K562 (cell line): ENCODE measurements around the gene TSEN34. TPM values are rescaled to one million over a fixed set of nuclear protein-coding genes. Genes with fewer than 3 reads are reported as not detected.

Source experiments
- GABPB2 ChIP-seq: fragments of 250-450 bp; sonication (Bioruptor Pico); conservative IDR thresholded peaks from 2 replicates; pipeline ENCODE4 v1.5.1; 2021; ENCODE audit warnings: mild to moderate bottlenecking
- IRF2 ChIP-seq: sonication (generic); formaldehyde crosslinking; IDR thresholded peaks from 2 replicates; pipeline ENCODE4 v1.8.1; 2022; ENCODE audit warnings: mild to moderate bottlenecking, missing genetic modification reagents
- SMARCA5 ChIP-seq: fragments of 450-650 bp; IDR thresholded peaks from 2 replicates; pipeline ENCODE4 v1.6.1; 2016
- SMARCB1 ChIP-seq: IDR thresholded peaks from 2 replicates; pipeline ENCODE4 v1.6.1; 2011; ENCODE audit warnings: improper control_type of control experiment, low read depth; ENCODE audit not compliant: insufficient read length
- SMC3 ChIP-seq: conservative IDR thresholded peaks from 2 replicates; pipeline ENCODE4 v1.6.1; 2011; ENCODE audit warnings: low read depth, low read length, improper control_type of control experiment; ENCODE audit not compliant: insufficient read depth
- SREBF1 ChIP-seq: fragments of 150-350 bp; IDR thresholded peaks from 2 replicates; pipeline ENCODE4 v1.6.1; 2014; ENCODE audit warnings: antibody characterized with exemption, low read depth, low read length, borderline replicate concordance
- TEAD1 ChIP-seq, 2 experiments: fragments of 450-650 bp in 1 of 2; sonication (generic) in 1 of 2; formaldehyde crosslinking; IDR thresholded peaks; 2 replicates each; pipeline versions ENCODE4 v1.4.0 to v1.8.0; 2020 to 2022; ENCODE audit warnings: mild to moderate bottlenecking in 2 of 2, missing genetic modification reagents in 1 of 2
- WHSC1 ChIP-seq: IDR thresholded peaks from one replicate; pipeline ENCODE4 v1.6.1; 2012; ENCODE audit warnings: low read length, control low read depth, inconsistent platforms
- ZNF124 ChIP-seq: sonication (generic); formaldehyde crosslinking; IDR thresholded peaks from 2 replicates; pipeline ENCODE4 v1.8.1; 2022; ENCODE audit warnings: missing genetic modification reagents
- polyA plus RNA-seq, 8 experiments: library from polyadenylated mRNA; depleted of rRNA in 4 of 8; stranded (reverse) in 5 of 8; unstranded in 3 of 8; fragments of >200 nt; fragmentation: Nextera tagmentation in 2 of 8; fragmentation: Illumina TruSeq in 1 of 8; extraction: Ambion mirVana in 2 of 8; extraction: Trizol in 1 of 8; gene quantifications; 2 replicates each; pipeline versions ENCODE4 v1.2.1 to v1.2.3, GENCODE V29; 2011 to 2014; ENCODE audit warnings: inconsistent platforms in 1 of 8, missing spikeins in 1 of 8
- total RNA-seq, 7 experiments: library from RNA; depleted of rRNA in 6 of 7; stranded (reverse); fragments of >200 nt in 6 of 7; fragmentation: Illumina TruSeq in 2 of 7; extraction: Trizol in 2 of 7; gene quantifications; 2 replicates each; pipeline versions ENCODE4 v1.2.1 to v1.2.3, GENCODE V29; 2011 to 2021; ENCODE audit warnings: low replicate concordance in 1 of 7
- TF ChIP-seq, protein P1 (sequence below): fragments of 200-600 bp; sonication (generic); IDR thresholded peaks from one replicate; pipeline ENCODE4 v1.6.1; 2012; ENCODE audit warnings: mild to moderate bottlenecking, low read depth, low read length, inconsistent platforms
- TF ChIP-seq, protein P2 (sequence below), 2 experiments: fragments of 450-650 bp in 1 of 2; sonication (generic) in 1 of 2; formaldehyde crosslinking; conservative IDR thresholded peaks; 2 replicates each; pipeline versions ENCODE4 v1.4.0 to v1.8.1; 2020 to 2022; ENCODE audit warnings: mild to moderate bottlenecking in 1 of 2, missing genetic modification reagents in 1 of 2
- TF ChIP-seq, protein P3 (sequence below): sonication (generic); formaldehyde crosslinking; IDR thresholded peaks from 2 replicates; pipeline ENCODE4 v1.8.0; 2022; ENCODE audit warnings: missing genetic modification reagents, mild to moderate bottlenecking, moderate library complexity, borderline replicate concordance
- TF ChIP-seq, protein P4 (sequence below): fragments of 250-450 bp; sonication (Bioruptor Pico); IDR thresholded peaks from 2 replicates; pipeline ENCODE4 v1.5.0; 2021

Gene TSEN34
- total and polyA plus RNA-seq, 9 of the 15 experiments (the other 6 are each of a cell fraction or from before 2014, with no cell fraction given) = 3.1 to 57.6 (median 29.5) TPM

DNA sequence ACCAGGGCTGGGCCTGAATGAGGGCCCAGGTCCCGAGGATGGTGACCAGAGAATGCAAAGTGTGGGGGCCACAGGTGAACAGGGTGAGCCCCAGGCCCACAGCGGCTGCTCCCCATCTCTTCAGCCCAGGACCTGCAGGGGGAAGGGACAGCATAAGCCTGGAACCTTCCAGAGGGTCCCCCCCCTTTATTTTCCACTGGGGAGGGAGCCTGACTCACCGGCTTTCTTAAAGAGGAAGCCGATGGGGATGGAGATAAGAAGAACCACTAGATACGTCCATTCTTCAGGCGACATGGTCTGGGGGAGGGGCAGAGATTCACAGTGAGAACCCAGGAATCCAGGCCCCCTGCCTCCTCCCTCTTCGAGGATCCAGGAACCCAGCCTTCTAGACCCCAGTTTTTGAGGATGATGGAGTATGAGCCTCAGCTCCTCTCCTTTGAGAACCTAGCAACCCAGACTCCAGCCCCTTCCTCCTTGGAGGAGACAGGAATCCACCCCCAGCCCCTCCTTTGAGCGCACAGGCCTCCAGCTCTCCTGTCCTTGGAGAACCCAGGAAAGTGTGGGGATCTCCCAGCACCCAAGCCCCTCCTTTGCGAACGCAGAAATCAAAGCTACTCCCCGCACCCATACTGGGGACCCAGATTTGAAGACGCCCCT lies 2.8 kb upstream of the TSEN34 start (continued):
- TF ChIP-seq, protein P1, sequence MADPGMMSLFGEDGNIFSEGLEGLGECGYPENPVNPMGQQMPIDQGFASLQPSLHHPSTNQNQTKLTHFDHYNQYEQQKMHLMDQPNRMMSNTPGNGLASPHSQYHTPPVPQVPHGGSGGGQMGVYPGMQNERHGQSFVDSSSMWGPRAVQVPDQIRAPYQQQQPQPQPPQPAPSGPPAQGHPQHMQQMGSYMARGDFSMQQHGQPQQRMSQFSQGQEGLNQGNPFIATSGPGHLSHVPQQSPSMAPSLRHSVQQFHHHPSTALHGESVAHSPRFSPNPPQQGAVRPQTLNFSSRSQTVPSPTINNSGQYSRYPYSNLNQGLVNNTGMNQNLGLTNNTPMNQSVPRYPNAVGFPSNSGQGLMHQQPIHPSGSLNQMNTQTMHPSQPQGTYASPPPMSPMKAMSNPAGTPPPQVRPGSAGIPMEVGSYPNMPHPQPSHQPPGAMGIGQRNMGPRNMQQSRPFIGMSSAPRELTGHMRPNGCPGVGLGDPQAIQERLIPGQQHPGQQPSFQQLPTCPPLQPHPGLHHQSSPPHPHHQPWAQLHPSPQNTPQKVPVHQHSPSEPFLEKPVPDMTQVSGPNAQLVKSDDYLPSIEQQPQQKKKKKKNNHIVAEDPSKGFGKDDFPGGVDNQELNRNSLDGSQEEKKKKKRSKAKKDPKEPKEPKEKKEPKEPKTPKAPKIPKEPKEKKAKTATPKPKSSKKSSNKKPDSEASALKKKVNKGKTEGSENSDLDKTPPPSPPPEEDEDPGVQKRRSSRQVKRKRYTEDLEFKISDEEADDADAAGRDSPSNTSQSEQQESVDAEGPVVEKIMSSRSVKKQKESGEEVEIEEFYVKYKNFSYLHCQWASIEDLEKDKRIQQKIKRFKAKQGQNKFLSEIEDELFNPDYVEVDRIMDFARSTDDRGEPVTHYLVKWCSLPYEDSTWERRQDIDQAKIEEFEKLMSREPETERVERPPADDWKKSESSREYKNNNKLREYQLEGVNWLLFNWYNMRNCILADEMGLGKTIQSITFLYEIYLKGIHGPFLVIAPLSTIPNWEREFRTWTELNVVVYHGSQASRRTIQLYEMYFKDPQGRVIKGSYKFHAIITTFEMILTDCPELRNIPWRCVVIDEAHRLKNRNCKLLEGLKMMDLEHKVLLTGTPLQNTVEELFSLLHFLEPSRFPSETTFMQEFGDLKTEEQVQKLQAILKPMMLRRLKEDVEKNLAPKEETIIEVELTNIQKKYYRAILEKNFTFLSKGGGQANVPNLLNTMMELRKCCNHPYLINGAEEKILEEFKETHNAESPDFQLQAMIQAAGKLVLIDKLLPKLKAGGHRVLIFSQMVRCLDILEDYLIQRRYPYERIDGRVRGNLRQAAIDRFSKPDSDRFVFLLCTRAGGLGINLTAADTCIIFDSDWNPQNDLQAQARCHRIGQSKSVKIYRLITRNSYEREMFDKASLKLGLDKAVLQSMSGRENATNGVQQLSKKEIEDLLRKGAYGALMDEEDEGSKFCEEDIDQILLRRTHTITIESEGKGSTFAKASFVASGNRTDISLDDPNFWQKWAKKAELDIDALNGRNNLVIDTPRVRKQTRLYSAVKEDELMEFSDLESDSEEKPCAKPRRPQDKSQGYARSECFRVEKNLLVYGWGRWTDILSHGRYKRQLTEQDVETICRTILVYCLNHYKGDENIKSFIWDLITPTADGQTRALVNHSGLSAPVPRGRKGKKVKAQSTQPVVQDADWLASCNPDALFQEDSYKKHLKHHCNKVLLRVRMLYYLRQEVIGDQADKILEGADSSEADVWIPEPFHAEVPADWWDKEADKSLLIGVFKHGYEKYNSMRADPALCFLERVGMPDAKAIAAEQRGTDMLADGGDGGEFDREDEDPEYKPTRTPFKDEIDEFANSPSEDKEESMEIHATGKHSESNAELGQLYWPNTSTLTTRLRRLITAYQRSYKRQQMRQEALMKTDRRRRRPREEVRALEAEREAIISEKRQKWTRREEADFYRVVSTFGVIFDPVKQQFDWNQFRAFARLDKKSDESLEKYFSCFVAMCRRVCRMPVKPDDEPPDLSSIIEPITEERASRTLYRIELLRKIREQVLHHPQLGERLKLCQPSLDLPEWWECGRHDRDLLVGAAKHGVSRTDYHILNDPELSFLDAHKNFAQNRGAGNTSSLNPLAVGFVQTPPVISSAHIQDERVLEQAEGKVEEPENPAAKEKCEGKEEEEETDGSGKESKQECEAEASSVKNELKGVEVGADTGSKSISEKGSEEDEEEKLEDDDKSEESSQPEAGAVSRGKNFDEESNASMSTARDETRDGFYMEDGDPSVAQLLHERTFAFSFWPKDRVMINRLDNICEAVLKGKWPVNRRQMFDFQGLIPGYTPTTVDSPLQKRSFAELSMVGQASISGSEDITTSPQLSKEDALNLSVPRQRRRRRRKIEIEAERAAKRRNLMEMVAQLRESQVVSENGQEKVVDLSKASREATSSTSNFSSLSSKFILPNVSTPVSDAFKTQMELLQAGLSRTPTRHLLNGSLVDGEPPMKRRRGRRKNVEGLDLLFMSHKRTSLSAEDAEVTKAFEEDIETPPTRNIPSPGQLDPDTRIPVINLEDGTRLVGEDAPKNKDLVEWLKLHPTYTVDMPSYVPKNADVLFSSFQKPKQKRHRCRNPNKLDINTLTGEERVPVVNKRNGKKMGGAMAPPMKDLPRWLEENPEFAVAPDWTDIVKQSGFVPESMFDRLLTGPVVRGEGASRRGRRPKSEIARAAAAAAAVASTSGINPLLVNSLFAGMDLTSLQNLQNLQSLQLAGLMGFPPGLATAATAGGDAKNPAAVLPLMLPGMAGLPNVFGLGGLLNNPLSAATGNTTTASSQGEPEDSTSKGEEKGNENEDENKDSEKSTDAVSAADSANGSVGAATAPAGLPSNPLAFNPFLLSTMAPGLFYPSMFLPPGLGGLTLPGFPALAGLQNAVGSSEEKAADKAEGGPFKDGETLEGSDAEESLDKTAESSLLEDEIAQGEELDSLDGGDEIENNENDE = no peak
- TF ChIP-seq SREBF1 = no peak
- no peak for TF ChIP-seq SMARCB1
- TF ChIP-seq, protein P2, sequence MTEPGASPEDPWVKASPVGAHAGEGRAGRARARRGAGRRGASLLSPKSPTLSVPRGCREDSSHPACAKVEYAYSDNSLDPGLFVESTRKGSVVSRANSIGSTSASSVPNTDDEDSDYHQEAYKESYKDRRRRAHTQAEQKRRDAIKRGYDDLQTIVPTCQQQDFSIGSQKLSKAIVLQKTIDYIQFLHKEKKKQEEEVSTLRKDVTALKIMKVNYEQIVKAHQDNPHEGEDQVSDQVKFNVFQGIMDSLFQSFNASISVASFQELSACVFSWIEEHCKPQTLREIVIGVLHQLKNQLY (CRISPR knock-in tag; conservative IDR thresholded peaks at IDR 0.05) = no peak
- TF ChIP-seq SMC3 = no peak
- TF ChIP-seq SMARCA5 = no peak
- TF ChIP-seq, protein P3, sequence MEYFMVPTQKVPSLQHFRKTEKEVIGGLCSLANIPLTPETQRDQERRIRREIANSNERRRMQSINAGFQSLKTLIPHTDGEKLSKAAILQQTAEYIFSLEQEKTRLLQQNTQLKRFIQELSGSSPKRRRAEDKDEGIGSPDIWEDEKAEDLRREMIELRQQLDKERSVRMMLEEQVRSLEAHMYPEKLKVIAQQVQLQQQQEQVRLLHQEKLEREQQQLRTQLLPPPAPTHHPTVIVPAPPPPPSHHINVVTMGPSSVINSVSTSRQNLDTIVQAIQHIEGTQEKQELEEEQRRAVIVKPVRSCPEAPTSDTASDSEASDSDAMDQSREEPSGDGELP (CRISPR knock-in tag) = no peak
- TF ChIP-seq GABPB2 (CRISPR knock-in tag) = no peak
- TF ChIP-seq, protein P4, sequence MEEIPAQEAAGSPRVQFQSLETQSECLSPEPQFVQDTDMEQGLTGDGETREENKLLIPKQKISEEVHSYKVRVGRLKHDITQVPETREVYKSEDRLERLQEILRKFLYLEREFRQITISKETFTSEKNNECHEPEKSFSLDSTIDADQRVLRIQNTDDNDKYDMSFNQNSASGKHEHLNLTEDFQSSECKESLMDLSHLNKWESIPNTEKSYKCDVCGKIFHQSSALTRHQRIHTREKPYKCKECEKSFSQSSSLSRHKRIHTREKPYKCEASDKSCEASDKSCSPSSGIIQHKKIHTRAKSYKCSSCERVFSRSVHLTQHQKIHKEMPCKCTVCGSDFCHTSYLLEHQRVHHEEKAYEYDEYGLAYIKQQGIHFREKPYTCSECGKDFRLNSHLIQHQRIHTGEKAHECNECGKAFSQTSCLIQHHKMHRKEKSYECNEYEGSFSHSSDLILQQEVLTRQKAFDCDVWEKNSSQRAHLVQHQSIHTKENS (CRISPR knock-in tag) = no peak
- no peak for TF ChIP-seq WHSC1
- no peak for TF ChIP-seq ZNF124
- no peak for TF ChIP-seq IRF2 (CRISPR knock-in tag)
- TF ChIP-seq TEAD1 (CRISPR knock-in tag; IDR thresholded peaks at IDR 0.05) = no peak
